H9 (cell line): ENCODE measurements around the gene RUSF1. TPM values are rescaled to one million over a fixed set of nuclear protein-coding genes. Genes with fewer than 3 reads are reported as not detected.

Source experiments
- DNase-seq: peaks from one replicate; pipeline ENCODE4 v3.0.0-alpha.2; 2017
- H2AFZ ChIP-seq: one replicate; pipeline ENCODE4 v1.6.1; 2013; ENCODE audit warnings: mild to moderate bottlenecking, low read length, control low read depth, moderate library complexity
- H2AK5ac ChIP-seq: 2 replicates; pipeline ENCODE4 v1.6.1; 2013; ENCODE audit warnings: low read length, control low read depth, mixed read lengths; ENCODE audit not compliant: insufficient read length
- H2BK120ac ChIP-seq: one replicate; pipeline ENCODE4 v1.6.1; 2013; ENCODE audit warnings: low read depth, mild to moderate bottlenecking, low read length, control low read depth, inconsistent platforms; ENCODE audit not compliant: poor library complexity, severe bottlenecking
- H2BK12ac ChIP-seq: 2 replicates; pipeline ENCODE4 v1.6.1; 2013; ENCODE audit warnings: low read length, control low read depth, mixed read lengths, low read depth; ENCODE audit not compliant: insufficient read length
- H2BK15ac ChIP-seq: 2 replicates; pipeline ENCODE4 v1.6.1; 2013; ENCODE audit warnings: low read depth, low read length, control low read depth
- H2BK20ac ChIP-seq: one replicate; pipeline ENCODE4 v1.6.1; 2013; ENCODE audit warnings: low read depth, mild to moderate bottlenecking, low read length, control low read depth, inconsistent platforms; ENCODE audit not compliant: poor library complexity, severe bottlenecking
- H2BK5ac ChIP-seq: 2 replicates; pipeline ENCODE4 v1.6.1; 2013; ENCODE audit warnings: low read length, control low read depth, mixed read lengths; ENCODE audit not compliant: insufficient read length
- H3K14ac ChIP-seq: 2 replicates; pipeline ENCODE4 v1.6.1; 2013; ENCODE audit warnings: low read length, control low read depth; ENCODE audit not compliant: insufficient read depth
- H3K18ac ChIP-seq: 2 replicates; pipeline ENCODE4 v1.6.1; 2013; ENCODE audit warnings: low read depth, mild to moderate bottlenecking, mixed read lengths, low read length, control low read depth; ENCODE audit not compliant: insufficient read length
- H3K23ac ChIP-seq: 2 replicates; pipeline ENCODE4 v1.6.1; 2013; ENCODE audit warnings: low read length, control low read depth, mixed read lengths, low read depth; ENCODE audit not compliant: insufficient read length
- H3K23me2 ChIP-seq: 2 replicates; pipeline ENCODE4 v1.6.1; 2013; ENCODE audit warnings: low read depth, mild to moderate bottlenecking, mixed read lengths, low read length, control low read depth; ENCODE audit not compliant: insufficient read length, poor library complexity, severe bottlenecking
- H3K27ac ChIP-seq: 2 replicates; pipeline ENCODE4 v1.5.1; 2013; ENCODE audit warnings: low read length, control low read depth, mixed read lengths, low read depth; ENCODE audit not compliant: insufficient read length
- H3K27me3 ChIP-seq: 2 replicates; pipeline ENCODE4 v1.6.1; 2013; ENCODE audit warnings: low read length, control low read depth, inconsistent platforms; ENCODE audit not compliant: insufficient read depth
- H3K4ac ChIP-seq: 2 replicates; pipeline ENCODE4 v1.6.1; 2013; ENCODE audit warnings: low read depth, mild to moderate bottlenecking, control low read depth, inconsistent platforms, low read length, moderate library complexity
- H3K4me1 ChIP-seq: 2 replicates; pipeline ENCODE4 v1.6.1; 2013; ENCODE audit warnings: low read length, control low read depth, inconsistent platforms; ENCODE audit not compliant: insufficient read depth
- H3K4me2 ChIP-seq: 2 replicates; pipeline ENCODE4 v1.6.1; 2013; ENCODE audit warnings: low read length, control low read depth, mixed read lengths; ENCODE audit not compliant: insufficient read length, insufficient read depth
- H3K56ac ChIP-seq: 2 replicates; pipeline ENCODE4 v1.6.1; 2013; ENCODE audit warnings: low read depth, mild to moderate bottlenecking, mixed read lengths, low read length, control low read depth; ENCODE audit not compliant: insufficient read length
- H3K79me1 ChIP-seq: 2 replicates; pipeline ENCODE4 v1.6.1; 2013; ENCODE audit warnings: low read depth, mild to moderate bottlenecking, moderate library complexity, low read length, control low read depth, inconsistent platforms; ENCODE audit not compliant: insufficient read depth, poor library complexity, severe bottlenecking
- H3K79me2 ChIP-seq: 2 replicates; pipeline ENCODE4 v1.6.1; 2013; ENCODE audit warnings: low read length, control low read depth, inconsistent platforms; ENCODE audit not compliant: insufficient read depth
- H3K9ac ChIP-seq: 2 replicates; pipeline ENCODE4 v1.6.1; 2013; ENCODE audit warnings: low read length, control low read depth, mixed read lengths; ENCODE audit not compliant: insufficient read length; ENCODE audit errors: extremely low read depth
- H3K9me3 ChIP-seq: one replicate; pipeline ENCODE4 v1.6.1; 2013; ENCODE audit warnings: low read depth, low read length, inconsistent platforms; ENCODE audit not compliant: control insufficient read depth
- H3T11ph ChIP-seq: one replicate; pipeline ENCODE4 v1.6.1; 2013; ENCODE audit warnings: mild to moderate bottlenecking, low read length, control low read depth, inconsistent platforms
- H4K20me1 ChIP-seq: one replicate; pipeline ENCODE4 v1.6.1; 2013; ENCODE audit not compliant: control insufficient read depth, insufficient read length, insufficient read depth
- H4K5ac ChIP-seq: 2 replicates; pipeline ENCODE4 v1.6.1; 2013; ENCODE audit warnings: low read depth, mild to moderate bottlenecking, mixed read lengths, low read length, control low read depth; ENCODE audit not compliant: insufficient read length
- H4K8ac ChIP-seq: replicated peaks from 2 replicates; pipeline ENCODE4 v1.6.1; 2013; ENCODE audit warnings: low read length, control low read depth, mixed read lengths, low read depth; ENCODE audit not compliant: insufficient read length
- H4K91ac ChIP-seq: 2 replicates; pipeline ENCODE4 v1.6.1; 2013; ENCODE audit warnings: low read depth, mild to moderate bottlenecking, moderate library complexity, mixed read lengths, low read length, control low read depth; ENCODE audit not compliant: insufficient read length
- H3K27ac Mint-ChIP-seq, 3 experiments: 2 replicates in 2 of 3; 3 replicates in 1 of 3; pipeline ENCODE4 v1.8.0; 2020 to 2021; ENCODE audit warnings: mixed read lengths in 3 of 3, mild to moderate bottlenecking in 1 of 3, moderate library complexity in 1 of 3
- H3K27me3 Mint-ChIP-seq: 2 replicates; pipeline ENCODE4 v1.8.0; 2021; ENCODE audit warnings: low read depth, mild to moderate bottlenecking, moderate library complexity, mixed read lengths
- H3K36me3 Mint-ChIP-seq, 3 experiments: 2 replicates in 2 of 3; 3 replicates in 1 of 3; pipeline ENCODE4 v1.8.0; 2020 to 2021; ENCODE audit warnings: low read depth in 3 of 3, mixed read lengths in 3 of 3; ENCODE audit not compliant: insufficient read depth in 1 of 3
- H3K4me1 Mint-ChIP-seq, 2 experiments: 2 replicates each; pipeline ENCODE4 v1.8.0; 2020; ENCODE audit warnings: mixed read lengths in 2 of 2
- H3K4me3 Mint-ChIP-seq, 2 experiments: 2 replicates in 1 of 2; 3 replicates in 1 of 2; pipeline ENCODE4 v1.8.0; 2020 to 2021; ENCODE audit warnings: mild to moderate bottlenecking in 2 of 2, mixed read lengths in 2 of 2, moderate library complexity in 1 of 2
- H3K9me3 Mint-ChIP-seq, 2 experiments: 2 replicates in 1 of 2; 3 replicates in 1 of 2; pipeline ENCODE4 v1.8.0; 2020; ENCODE audit warnings: mild to moderate bottlenecking in 2 of 2, mixed read lengths in 2 of 2, moderate library complexity in 1 of 2
- CTCF ChIP-seq: fragments of 200-600 bp; sonication (generic); conservative IDR thresholded peaks from 3 replicates; pipeline ENCODE4 v1.8.0; 2021; ENCODE audit warnings: antibody characterized with exemption, mild to moderate bottlenecking
- WGBS: extraction: QIAGEN DNeasy Blood & Tissue Kit; methylation state at CpG from one replicate; pipeline ENCODE4 v1.1.7; 2013; ENCODE audit warnings: missing lambda C conversion rate, low lambda C conversion rate, mixed read lengths; ENCODE audit not compliant: insufficient read length; ENCODE audit errors: extremely low coverage; 5-methylcytosine and 5-hydroxymethylcytosine counted together
- total RNA-seq: library from RNA; stranded (reverse); gene quantifications from 2 replicates; pipeline ENCODE4 v1.2.1, GENCODE V29; 2021

RUSF1 gene
- total RNA-seq, 1 experiment from 2014 or later = 33.4 TPM

- H3K9me3 Mint-ChIP-seq = no peaks in the 10 kb centered on the region
- H4K91ac ChIP-seq = no peak overlapping the region
- no peak overlapping the region for H2BK120ac ChIP-seq
- H3K27me3 ChIP-seq = no peaks in the 10 kb centered on the region
- H3K36me3 Mint-ChIP-seq = peaks cover 0 to 5% (median 0%) of the 10 kb centered on the region in 3 experiments; a peak in 4 of 7 replicates
- no CpG with 5 or more reads among the region's 20 CpGs for WGBS
- no peaks in the 10 kb centered on the region for H4K20me1 ChIP-seq
- H3K79me1 ChIP-seq = peaks cover 4% of the 10 kb centered on the region
- no peak overlapping the region for H2BK15ac ChIP-seq
- H3K23ac ChIP-seq = no peak overlapping the region
- H3K4ac ChIP-seq = no peak overlapping the region
- no peak overlapping the region for H2BK5ac ChIP-seq
- no peak for TF ChIP-seq CTCF
- H2AFZ ChIP-seq = no peak overlapping the region
- H3K9ac ChIP-seq = no peak overlapping the region
- H3K4me1 Mint-ChIP-seq = peaks cover 36 to 47% of the 10 kb centered on the region in 2 experiments
- no peak overlapping the region for H3T11ph ChIP-seq
- no peaks in the 10 kb centered on the region; the same call in 1 of the 2 replicates for H3K79me2 ChIP-seq
- no peak overlapping the region for H3K14ac ChIP-seq
- H4K5ac ChIP-seq = no peak overlapping the region
- H2BK20ac ChIP-seq = no peak overlapping the region
- H3K18ac ChIP-seq = no peak overlapping the region
- peaks cover 9% of the 10 kb centered on the region; the same call in 1 of the 2 replicates for H3K4me1 ChIP-seq
- no peak overlapping the region for H4K8ac ChIP-seq
- H3K56ac ChIP-seq = no peak overlapping the region
- no peak overlapping the region for H2BK12ac ChIP-seq
- H3K27me3 Mint-ChIP-seq = peaks cover 3% of the 10 kb centered on the region
- H2AK5ac ChIP-seq = no peak overlapping the region
- peak overlapping the region; percentile 34 to 51 (median 48); a peak in 6 of 7 replicates for H3K27ac Mint-ChIP-seq
- H3K9me3 ChIP-seq = no peaks in the 10 kb centered on the region
- peak overlapping the region; percentile 0 to 19; a peak in 3 of 5 replicates for H3K4me3 Mint-ChIP-seq
- no peak overlapping the region for H3K27ac ChIP-seq
- DNase-seq = peak; percentile 44
- peaks cover 6% of the 10 kb centered on the region for H3K23me2 ChIP-seq
- peak overlapping the region; percentile 24 for H3K4me2 ChIP-seq
Observed at GRCh38 chr16:31453255-31454204, 54.7 kb downstream of the RUSF1 start.
